Activated B cell treated with CpG ODN at 0.5 μM for 24 hours (primary cell): ENCODE data around the gene POU1F1. TPM values are rescaled to one million over a fixed set of nuclear protein-coding genes. Genes with fewer than 3 reads are reported as not detected.

ENCODE experiments used
- ATAC-seq: fragments of 200-7000 bp; cut with Tn5 transposase; one replicate; pipeline ENCODE4 v1.10.0; 2021; ENCODE audit warnings: low read depth, mild to moderate bottlenecking, moderate library complexity
- CTCF ChIA-PET: fragments of 350-600 bp; sonication (Branson Sonifier 250); formaldehyde crosslinking; loops from one replicate; lab custom pipeline; 2021; ENCODE audit warnings: antibody characterized with exemption; lab: Charles Lee
- POLR2A ChIA-PET: fragments of 350-600 bp; sonication (Branson Sonifier 250); formaldehyde crosslinking; loops from one replicate; lab custom pipeline; 2021; ENCODE audit warnings: antibody characterized with exemption; lab: Charles Lee
- DNase-seq: peaks from one replicate; pipeline ENCODE4 v3.0.0; 2022
- H3K27ac Mint-ChIP-seq: one replicate; pipeline ENCODE4 v1.8.0; 2020; ENCODE audit warnings: mixed read lengths
- H3K27me3 Mint-ChIP-seq: one replicate; pipeline ENCODE4 v1.8.0; 2021; ENCODE audit warnings: mixed read lengths
- H3K36me3 Mint-ChIP-seq: one replicate; pipeline ENCODE4 v1.8.0; 2021; ENCODE audit warnings: low read depth, mixed read lengths
- H3K4me1 Mint-ChIP-seq: one replicate; pipeline ENCODE4 v1.8.0; 2021; ENCODE audit warnings: mixed read lengths
- H3K4me3 Mint-ChIP-seq: one replicate; pipeline ENCODE4 v1.8.0; 2020; ENCODE audit warnings: mild to moderate bottlenecking, mixed read lengths
- H3K9me3 Mint-ChIP-seq: one replicate; pipeline ENCODE4 v1.8.0; 2020; ENCODE audit warnings: mixed read lengths
- CTCF ChIP-seq: fragments of 200-600 bp; IDR thresholded peaks from one replicate; pipeline ENCODE4 v1.8.0; 2022; ENCODE audit warnings: antibody characterized with exemption, mild to moderate bottlenecking
- intact Hi-C: fragments of 100-400 bp; cut with micrococcal nuclease; formaldehyde crosslinking; loops from one replicate; pipeline ENCODE4 v1.15.1; 2024
- total RNA-seq: library from RNA; stranded (reverse); gene quantifications from 2 replicates; pipeline ENCODE4 v1.2.3, GENCODE V29; 2022

POU1F1 gene
- total RNA-seq, 1 donor from 2014 or later = not detected

DNA sequence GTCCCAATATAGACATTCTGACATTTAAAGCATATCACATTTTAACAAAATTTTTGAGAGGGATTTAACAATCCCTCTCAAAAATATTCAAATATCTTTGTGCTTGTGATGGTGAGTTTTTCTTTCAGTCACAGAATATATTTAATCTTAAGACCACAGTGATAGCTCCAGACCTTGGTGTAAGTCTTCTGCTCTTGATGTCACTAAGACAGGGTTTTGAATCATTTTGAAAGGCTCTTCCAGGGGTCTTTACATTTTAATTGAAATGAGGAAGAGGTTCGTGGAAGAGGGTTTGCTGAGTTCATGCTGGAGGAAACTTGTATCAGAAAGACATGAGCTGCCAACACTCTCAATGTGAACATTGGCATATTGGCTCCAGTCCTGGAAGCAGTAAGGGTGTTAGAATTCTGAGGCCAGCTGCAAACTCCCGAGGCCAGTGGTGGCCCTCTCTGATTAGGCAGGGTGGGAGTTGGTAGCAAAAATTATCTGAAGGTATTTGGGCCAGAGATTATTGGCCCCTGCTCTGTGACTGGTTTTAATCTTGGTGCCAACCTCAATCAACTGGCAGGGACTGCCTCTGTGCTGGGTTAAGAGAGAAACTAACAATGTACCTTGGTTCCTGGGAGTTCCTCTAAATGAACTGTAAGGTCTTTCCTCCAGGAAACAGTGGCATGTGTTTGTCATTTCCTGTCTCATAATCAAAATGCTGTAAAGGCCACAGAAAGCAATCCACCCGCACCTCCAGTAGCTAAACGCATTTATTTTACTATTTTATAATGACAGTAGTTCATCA, 5.3 kb downstream of the POU1F1 start:
- intact Hi-C loops = loop anchor here (1.0 kb wide), 1 partner anchor 11 kb away; no protein-coding TSS in a partner anchor
- POLR2A ChIA-PET = interaction anchor here (1.0 kb wide), 1 partner anchor 40 kb away, joined by 5 read pairs; no protein-coding TSS in a partner anchor
- ATAC-seq (peak; percentile 40), DNase-seq (no peak)
- no peak for TF ChIP-seq CTCF
- H3K4me1 Mint-ChIP-seq = peaks cover 25% of the 10 kb centered on the region
- no peaks in the 10 kb centered on the region for H3K9me3 Mint-ChIP-seq
- no peaks in the 10 kb centered on the region for H3K36me3 Mint-ChIP-seq
- H3K27ac Mint-ChIP-seq = no peak overlapping the region
- CTCF ChIA-PET = interaction anchor here (1.3 kb wide), 1 partner anchor 12 kb away, joined by 4 read pairs; no protein-coding TSS in a partner anchor
- no peaks in the 10 kb centered on the region for H3K27me3 Mint-ChIP-seq
- H3K4me3 Mint-ChIP-seq = no peak overlapping the region

DNA sequence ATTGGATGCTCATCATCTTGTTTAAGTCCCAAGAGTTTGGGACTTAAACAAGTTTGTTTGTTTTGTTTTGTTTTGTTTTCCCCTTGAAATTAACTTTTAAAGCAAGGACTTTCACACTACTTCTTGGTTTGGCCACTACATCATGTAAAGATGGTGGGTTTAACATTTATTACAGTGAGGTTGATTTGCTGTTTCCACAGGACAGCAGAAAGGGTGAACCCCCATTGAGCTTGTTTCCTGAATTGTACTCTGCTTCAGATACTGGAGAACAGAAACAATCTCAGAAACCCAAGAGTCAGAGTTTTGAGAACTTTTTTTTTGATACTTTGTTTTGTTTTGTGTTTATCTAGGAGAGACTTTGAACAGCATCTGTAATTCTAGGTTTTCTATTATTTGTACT, 6.7 kb downstream of the POU1F1 start:
- POLR2A ChIA-PET = no interaction called here

DNA sequence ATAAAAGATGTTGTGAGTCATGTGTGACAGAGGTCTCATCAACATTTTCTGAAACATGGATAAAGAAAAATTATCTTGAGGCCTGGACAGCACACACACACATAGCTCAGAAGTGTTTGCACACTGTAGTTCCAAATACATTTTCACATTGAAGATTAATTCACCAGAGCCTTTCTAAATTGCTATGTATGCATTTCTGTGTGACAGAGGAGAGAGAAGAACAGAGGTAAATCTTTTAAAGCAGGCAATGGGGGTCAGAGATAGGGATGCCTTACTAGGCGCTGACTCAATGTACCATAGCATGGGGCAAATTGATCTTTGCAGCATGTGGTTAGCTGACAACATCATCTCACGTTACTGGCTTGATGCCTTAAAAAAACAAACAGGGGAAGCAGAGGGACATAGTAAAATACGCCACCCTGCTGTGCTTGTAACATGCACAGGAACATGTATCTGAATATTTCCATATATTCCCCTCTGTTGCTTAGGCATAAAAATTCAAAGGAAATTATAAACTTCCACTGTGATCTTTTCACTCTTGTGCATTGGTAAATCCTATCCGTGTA, 7.7 kb downstream of the POU1F1 start:
- POLR2A ChIA-PET = no interaction called here

More for the DNA sequence above, 6.7 kb downstream of the POU1F1 start:
- ATAC-seq (no peak), DNase-seq (no peak)
- no peak for TF ChIP-seq CTCF
- Mint-ChIP-seq H3K4me1 (peaks cover 25% of the 10 kb centered on the region), H3K4me3 (no peak overlapping the region), H3K27me3 (no peaks in the 10 kb centered on the region), H3K27ac (no peak overlapping the region), H3K9me3 (no peaks in the 10 kb centered on the region), H3K36me3 (no peaks in the 10 kb centered on the region)
- intact Hi-C loops = no loop called here
- CTCF ChIA-PET = interaction anchor here (1.3 kb wide), 1 partner anchor 10 kb away, joined by 4 read pairs; no protein-coding TSS in a partner anchor

GRCh38 chr3:87267953-87268645, 8.3 kb downstream of the POU1F1 start:
- no peak overlapping the region for H3K27ac Mint-ChIP-seq
- no peak overlapping the region for H3K4me3 Mint-ChIP-seq
- DNase-seq = no peak
- peaks cover 19% of the 10 kb centered on the region for H3K4me1 Mint-ChIP-seq
- intact Hi-C loops = no loop called here
- TF ChIP-seq CTCF = no peak
- no peaks in the 10 kb centered on the region for H3K27me3 Mint-ChIP-seq
- H3K36me3 Mint-ChIP-seq = no peaks in the 10 kb centered on the region
- ATAC-seq = no peak
- ChIA-PET POLR2A (interaction anchor here (0.7 kb wide), 1 partner anchor 1845 kb away, joined by 4 read pairs; no protein-coding TSS in a partner anchor), CTCF (no interaction called here)
- H3K9me3 Mint-ChIP-seq = no peaks in the 10 kb centered on the region

More for the DNA sequence above, 7.7 kb downstream of the POU1F1 start:
- intact Hi-C loops = no loop called here
- DNase-seq (no peak), ATAC-seq (no peak)
- Mint-ChIP-seq H3K36me3 (no peaks in the 10 kb centered on the region), H3K27me3 (no peaks in the 10 kb centered on the region), H3K27ac (no peak overlapping the region), H3K4me1 (peaks cover 25% of the 10 kb centered on the region), H3K4me3 (no peak overlapping the region), H3K9me3 (no peaks in the 10 kb centered on the region)
- TF ChIP-seq CTCF = no peak
- CTCF ChIA-PET = no interaction called here
